ENCODE measurements around the gene FRRS1. TPM values are rescaled to one million over a fixed set of nuclear protein-coding genes. Genes with fewer than 3 reads are reported as not detected.

FRRS1 gene
- total and polyA plus RNA-seq, 8 donors: 8.0 to 15.1 (median 12.4) TPM

- Histone ChIP-seq H3K4me3 (no peak overlapping the region), H3K27ac (no peak overlapping the region), H3K4me1 (no peaks in the 10 kb centered on the region), H3K27me3 (no peaks in the 10 kb centered on the region), H3K36me3 (peaks cover 0 to 17% of the 10 kb centered on the region in 2 donors), H3K9me3 (no peaks in the 10 kb centered on the region)
- intact Hi-C loops (cut with DNase I): no loop called here
- no peak for TF ChIP-seq CTCF (IDR thresholded peaks at IDR 0.05)
- DNase-seq (no peak), ATAC-seq (no peak)
Measured at GRCh38 chr1:99749504-99750347, 16.7 kb downstream of the FRRS1 start.

- intact Hi-C loops (cut with DNase I): no loop called here
Measured at GRCh38 chr1:99748419-99748818, 18.0 kb downstream of the FRRS1 start.

GRCh38 chr1:99745684-99746083 is 20.8 kb downstream of the FRRS1 start:
- intact Hi-C loops (cut with DNase I): no loop called here
- H3K27ac ChIP-seq: no peak overlapping the region
- H3K27me3 ChIP-seq: no peaks in the 10 kb centered on the region
- H3K9me3 ChIP-seq: no peaks in the 10 kb centered on the region
- no peaks in the 10 kb centered on the region for H3K4me1 ChIP-seq
- no peak for ATAC-seq
- H3K36me3 ChIP-seq: peaks cover 0 to 23% of the 10 kb centered on the region in 2 donors
- no peak for DNase-seq
- H3K4me3 ChIP-seq: no peak overlapping the region
- no peak for TF ChIP-seq CTCF (IDR thresholded peaks at IDR 0.05)

More at GRCh38 chr1:99748419-99748818, 18.0 kb downstream of the FRRS1 start:
- ATAC-seq (no peak), DNase-seq (no peak)
- no peak for TF ChIP-seq CTCF (IDR thresholded peaks at IDR 0.05)
- Histone ChIP-seq H3K9me3 (no peaks in the 10 kb centered on the region), H3K27ac (no peak overlapping the region), H3K4me1 (no peaks in the 10 kb centered on the region), H3K4me3 (no peak overlapping the region), H3K27me3 (no peaks in the 10 kb centered on the region), H3K36me3 (peaks cover 0 to 17% of the 10 kb centered on the region in 2 donors)

- DNase-seq (no peak), ATAC-seq (no peak)
- no peaks in the 10 kb centered on the region for H3K9me3 ChIP-seq
- H3K27me3 ChIP-seq: no peaks in the 10 kb centered on the region
- intact Hi-C loops (cut with DNase I): no loop called here
- peaks cover 0 to 23% of the 10 kb centered on the region in 2 donors for H3K36me3 ChIP-seq
- no peak for TF ChIP-seq CTCF (IDR thresholded peaks at IDR 0.05)
- H3K4me1 ChIP-seq: no peaks in the 10 kb centered on the region
- no peak overlapping the region for H3K4me3 ChIP-seq
- no peak overlapping the region for H3K27ac ChIP-seq
Measured at GRCh38 chr1:99745061-99745460, 21.4 kb downstream of the FRRS1 start.

GRCh38 chr1:99740141-99740540 is 26.3 kb downstream of the FRRS1 start:
- no peaks in the 10 kb centered on the region for H3K9me3 ChIP-seq
- DNase-seq (no peak), ATAC-seq (no peak)
- H3K36me3 ChIP-seq: peaks cover 0 to 18% of the 10 kb centered on the region in 2 donors
- no peak overlapping the region for H3K27ac ChIP-seq
- intact Hi-C loops (cut with DNase I): no loop called here
- H3K4me3 ChIP-seq: no peak overlapping the region
- TF ChIP-seq CTCF (IDR thresholded peaks at IDR 0.05): no peak
- no peaks in the 10 kb centered on the region for H3K4me1 ChIP-seq
- no peaks in the 10 kb centered on the region for H3K27me3 ChIP-seq

Data from left lung (tissue), 10 donors.